GM12801 (cell line): Measurements from ENCODE around the gene AGMO.

ENCODE experiments used
- TF ChIP-seq, protein P1 (sequence below): IDR thresholded peaks from one replicate; pipeline ENCODE4 v1.5.1; 2011; ENCODE audit warnings: control low read depth; ENCODE audit not compliant: insufficient read length; ENCODE audit errors: extremely low read depth

The AGMO gene

DNA sequence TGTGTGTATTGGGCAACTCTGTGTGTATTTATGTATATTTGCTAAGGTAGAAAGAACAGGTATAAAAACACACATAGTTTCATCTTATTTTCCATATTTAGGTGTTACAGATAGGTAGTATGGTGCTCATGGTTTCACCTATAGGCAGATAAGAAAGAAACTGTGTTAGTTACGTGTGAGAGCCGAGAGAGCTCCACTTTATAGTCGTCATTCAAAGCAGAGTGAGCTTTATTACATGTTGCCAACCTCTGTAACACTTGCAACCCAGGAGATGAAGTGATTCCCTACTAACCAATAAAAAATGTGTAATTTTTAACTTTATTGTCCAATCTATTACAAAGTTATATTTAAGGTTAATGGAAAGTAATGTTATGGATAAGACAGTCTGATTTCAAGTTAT, 121.3 kb downstream of the AGMO start:
- TF ChIP-seq, protein P1, sequence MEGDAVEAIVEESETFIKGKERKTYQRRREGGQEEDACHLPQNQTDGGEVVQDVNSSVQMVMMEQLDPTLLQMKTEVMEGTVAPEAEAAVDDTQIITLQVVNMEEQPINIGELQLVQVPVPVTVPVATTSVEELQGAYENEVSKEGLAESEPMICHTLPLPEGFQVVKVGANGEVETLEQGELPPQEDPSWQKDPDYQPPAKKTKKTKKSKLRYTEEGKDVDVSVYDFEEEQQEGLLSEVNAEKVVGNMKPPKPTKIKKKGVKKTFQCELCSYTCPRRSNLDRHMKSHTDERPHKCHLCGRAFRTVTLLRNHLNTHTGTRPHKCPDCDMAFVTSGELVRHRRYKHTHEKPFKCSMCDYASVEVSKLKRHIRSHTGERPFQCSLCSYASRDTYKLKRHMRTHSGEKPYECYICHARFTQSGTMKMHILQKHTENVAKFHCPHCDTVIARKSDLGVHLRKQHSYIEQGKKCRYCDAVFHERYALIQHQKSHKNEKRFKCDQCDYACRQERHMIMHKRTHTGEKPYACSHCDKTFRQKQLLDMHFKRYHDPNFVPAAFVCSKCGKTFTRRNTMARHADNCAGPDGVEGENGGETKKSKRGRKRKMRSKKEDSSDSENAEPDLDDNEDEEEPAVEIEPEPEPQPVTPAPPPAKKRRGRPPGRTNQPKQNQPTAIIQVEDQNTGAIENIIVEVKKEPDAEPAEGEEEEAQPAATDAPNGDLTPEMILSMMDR = no peak

DNA sequence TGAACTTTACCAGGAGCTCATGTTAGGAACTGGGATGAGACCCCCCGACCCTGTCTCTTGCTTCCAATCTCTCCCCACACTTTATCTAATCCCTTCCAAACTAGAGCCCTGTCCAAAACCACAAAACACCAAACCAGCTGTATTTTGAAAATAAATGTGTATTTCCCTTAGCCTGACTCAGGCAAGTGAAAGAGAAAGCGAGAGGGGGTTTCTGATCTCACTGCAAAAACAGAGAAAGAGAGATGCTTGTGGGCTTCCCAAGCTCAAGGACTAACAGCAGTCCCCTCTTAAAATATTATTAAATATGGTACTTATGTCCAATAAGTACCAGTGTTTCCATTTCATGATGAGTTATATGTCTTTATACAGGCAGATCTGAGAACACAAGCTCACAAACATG, 122.0 kb downstream of the AGMO start:
- TF ChIP-seq, protein P1 = no peak

DNA sequence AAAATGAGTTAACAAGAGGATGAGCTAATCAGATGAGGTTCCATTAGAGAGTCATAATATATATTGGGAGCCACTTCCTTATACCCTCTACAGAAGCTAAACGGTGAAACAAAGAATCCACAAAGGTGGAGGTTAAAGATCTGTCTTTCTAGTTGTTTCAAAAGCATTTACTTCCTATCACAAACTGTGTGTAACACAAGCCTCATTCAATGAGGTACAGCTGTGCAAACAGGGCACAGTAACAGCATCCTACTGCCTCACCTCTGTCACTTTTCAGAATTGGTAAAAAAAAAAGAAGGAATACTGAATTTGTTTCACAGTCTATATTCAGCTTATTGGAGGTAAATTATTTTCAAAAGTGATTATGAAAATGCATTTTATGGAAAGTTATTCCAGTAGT, 128.7 kb downstream of the AGMO start:
- TF ChIP-seq, protein P1 = no peak

DNA sequence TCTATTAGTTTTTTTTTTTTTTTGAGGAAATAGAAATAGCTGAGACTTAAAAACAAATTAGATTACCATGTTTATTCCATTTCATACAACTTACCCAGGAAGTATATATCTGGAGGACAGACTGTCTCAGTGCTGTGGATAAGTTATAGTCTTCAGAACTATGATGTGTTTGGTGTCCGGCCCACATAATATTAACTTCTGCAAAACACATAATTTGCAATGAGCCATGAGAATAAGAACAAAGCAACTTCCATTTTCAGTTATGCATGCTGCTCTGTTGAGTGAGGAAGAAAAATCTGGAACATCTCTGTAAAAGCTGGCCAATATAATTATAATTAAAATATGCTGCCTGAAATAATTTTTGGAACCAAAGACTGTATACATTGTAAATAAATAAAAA, 130.9 kb downstream of the AGMO start:
- TF ChIP-seq, protein P1 = no peak

DNA sequence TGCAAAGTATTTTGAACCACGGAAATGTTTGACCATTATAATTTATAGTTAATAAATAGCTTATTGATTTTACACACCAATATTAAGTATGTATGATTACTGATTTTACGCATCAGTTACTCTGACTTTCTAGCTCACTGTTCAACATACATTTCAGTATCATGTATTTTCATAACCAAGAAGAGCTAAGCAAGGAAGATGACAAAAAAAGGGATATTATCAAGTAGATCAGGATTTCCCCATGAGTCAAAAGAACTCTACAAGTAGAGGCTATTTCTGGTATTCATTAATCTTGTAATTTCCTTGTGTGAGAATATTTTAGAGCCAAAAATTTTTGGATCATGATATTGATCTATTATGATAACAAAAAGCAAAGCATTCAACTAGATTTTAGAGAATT, 131.6 kb downstream of the AGMO start:
- TF ChIP-seq, protein P1 = no peak

GRCh38 chr7:15424468-15424867, 137.3 kb downstream of the AGMO start:
- TF ChIP-seq, protein P1 = no peak

GRCh38 chr7:15419596-15419995, 142.2 kb downstream of the AGMO start:
- TF ChIP-seq, protein P1 = no peak

GRCh38 chr7:15418264-15418663, 143.6 kb downstream of the AGMO start:
- TF ChIP-seq, protein P1 = no peak
